K562 (cell line): Measurements from ENCODE around the gene LETM1. TPM values are rescaled to one million over a fixed set of nuclear protein-coding genes. Genes with fewer than 3 reads are reported as not detected.

Source experiments
- ATAC-seq: fragments of 200-7000 bp; cut with Tn5 transposase; 3 replicates; pipeline ENCODE4 v1.9.1; 2020; ENCODE audit warnings: moderate library complexity
- BruUV-seq: library from RNA; stranded (reverse); fragments of 400-500 nt; replicated peaks from 2 replicates; lab custom pipeline; 2021; lab: Mats Ljungman, UMichigan
- CTCF ChIA-PET: fragments of 300-600 bp; formaldehyde crosslinking; extraction: SDS; loops from one replicate; lab custom pipeline; 2021; ENCODE audit warnings: low intra/inter-chr PET ratio; lab: Yijun Ruan, JAX
- POLR2A ChIA-PET: fragments of 300-600, 350-650 bp; sonication (Branson Sonifier 250); formaldehyde crosslinking; extraction: SDS; loops from one replicate; lab custom pipeline; 2021; ENCODE audit warnings: antibody characterized with exemption, inconsistent platforms; lab: Yijun Ruan, JAX
- DNase-seq, 4 experiments: peaks; one replicate each; pipeline versions ENCODE4 v3.0.0 to v3.0.0-alpha.2; 2011 to 2018; ENCODE audit warnings: low spot score in 3 of 4, mixed read lengths in 3 of 4; ENCODE audit errors: extremely low read depth in 1 of 4
- FAIRE-seq: peaks from 2 replicates; lab custom pipeline; 2011; peaks lifted over from hg19 to GRCh38; lab: Jason Lieb, UNC
- H2AFZ ChIP-seq: 2 replicates; pipeline ENCODE4 v1.6.0; 2011; ENCODE audit warnings: low read depth, low read length, control low read depth, inconsistent platforms
- H3K27ac ChIP-seq: fragments of 200-600 bp; 3 replicates; pipeline ENCODE4 v1.8.0; 2011; ENCODE audit warnings: low read depth, mild to moderate bottlenecking, control low read depth, inconsistent platforms, low read length, moderate library complexity, mixed read lengths; ENCODE audit errors: extremely low read depth
- H3K27me3 ChIP-seq, 2 experiments: fragments of 300-600 bp in 1 of 2; 2 replicates in 1 of 2; 3 replicates in 1 of 2; pipeline versions ENCODE4 v1.6.0 to v1.8.0; 2011; ENCODE audit warnings: inconsistent platforms in 2 of 2, low read length in 2 of 2, mild to moderate bottlenecking in 1 of 2, mixed read lengths in 1 of 2, moderate library complexity in 1 of 2; ENCODE audit not compliant: control insufficient read depth in 2 of 2, insufficient read depth in 2 of 2
- H3K36me3 ChIP-seq: fragments of 300-600 bp; 3 replicates; pipeline ENCODE4 v1.8.0; 2011; ENCODE audit warnings: mild to moderate bottlenecking, low read length, inconsistent platforms; ENCODE audit not compliant: control insufficient read depth, insufficient read depth
- H3K4me1 ChIP-seq, 2 experiments: fragments of 200-600 bp in 1 of 2; replicated peaks in 1 of 2; 2 replicates in 1 of 2; 3 replicates in 1 of 2; pipeline versions ENCODE4 v1.5.1 to v1.8.0; 2011; ENCODE audit warnings: inconsistent platforms in 2 of 2, low read length in 2 of 2, mild to moderate bottlenecking in 1 of 2, mixed read lengths in 1 of 2, moderate library complexity in 1 of 2; ENCODE audit not compliant: control insufficient read depth in 2 of 2, insufficient read depth in 2 of 2
- H3K4me2 ChIP-seq: 2 replicates; pipeline ENCODE4 v1.6.1; 2011; ENCODE audit warnings: low read length, control low read depth, inconsistent platforms, mixed read lengths; ENCODE audit not compliant: insufficient read depth
- H3K4me3 ChIP-seq: fragments of 200-600 bp; sonication (generic), shearing (Covaris generic); 2 replicates; pipeline ENCODE4 v1.5.1; 2016; ENCODE audit warnings: control low read depth, inconsistent platforms
- H3K79me2 ChIP-seq: fragments of 200-600 bp; 3 replicates; pipeline ENCODE4 v1.8.0; 2011; ENCODE audit warnings: low read length, inconsistent platforms; ENCODE audit not compliant: control insufficient read depth, insufficient read depth
- H3K9ac ChIP-seq, 2 experiments: 2 replicates each; pipeline versions ENCODE4 v1.6.0 to v1.6.1; 2011; ENCODE audit warnings: low read depth in 2 of 2, low read length in 2 of 2, control low read depth in 1 of 2, inconsistent platforms in 1 of 2, mild to moderate bottlenecking in 1 of 2, mixed read lengths in 1 of 2; ENCODE audit not compliant: insufficient read depth in 1 of 2
- H3K9me1 ChIP-seq: one replicate; pipeline ENCODE4 v1.6.0; 2011; ENCODE audit warnings: inconsistent platforms, mild to moderate bottlenecking, low read length, moderate library complexity; ENCODE audit not compliant: control insufficient read depth, insufficient read depth
- H3K9me3 ChIP-seq: replicated peaks from 2 replicates; pipeline ENCODE4 v1.5.1; 2011; ENCODE audit warnings: low read depth, low read length, inconsistent platforms; ENCODE audit not compliant: control insufficient read depth, insufficient read depth
- H4K20me1 ChIP-seq: replicated peaks from 2 replicates; pipeline ENCODE4 v1.6.1; 2011; ENCODE audit warnings: low read length, inconsistent platforms, mixed read lengths; ENCODE audit not compliant: control insufficient read depth, insufficient read depth
- POLR2G ChIP-seq: fragments of 200-400 bp; formaldehyde crosslinking; IDR thresholded peaks from 2 replicates; pipeline ENCODE4 v1.6.1; 2017; ENCODE audit warnings: low read depth, mild to moderate bottlenecking, antibody characterized with exemption, low read length, moderate library complexity
- WGBS: fragments of 100-300 bp; shearing (Covaris generic); methylation state at CpG from one replicate; pipeline ENCODE4 v1.1.6; 2016; ENCODE audit warnings: low coverage, mixed read lengths; ENCODE audit not compliant: insufficient coverage; ENCODE audit errors: missing lambda C conversion rate; 5-methylcytosine and 5-hydroxymethylcytosine counted together
- in situ Hi-C: fragments of 300-500 bp; cut with MboI; formaldehyde crosslinking; loops from 4 replicates; pipeline ENCODE4 v1.15.0; 2018; ENCODE audit warnings: inconsistent platforms, mixed read lengths
- intact Hi-C: fragments of 100-400 bp; cut with micrococcal nuclease; formaldehyde crosslinking; loops from 2 replicates; pipeline ENCODE4 v1.14.2; 2022
- polyA plus RNA-seq, 8 experiments: library from polyadenylated mRNA; depleted of rRNA in 4 of 8; stranded (reverse) in 5 of 8; unstranded in 3 of 8; fragments of >200 nt; fragmentation: Nextera tagmentation in 2 of 8; fragmentation: Illumina TruSeq in 1 of 8; extraction: Ambion mirVana in 2 of 8; extraction: Trizol in 1 of 8; gene quantifications; 2 replicates each; pipeline versions ENCODE4 v1.2.1 to v1.2.3, GENCODE V29; 2011 to 2014; ENCODE audit warnings: inconsistent platforms in 1 of 8, missing spikeins in 1 of 8
- total RNA-seq, 7 experiments: library from RNA; depleted of rRNA in 6 of 7; stranded (reverse); fragments of >200 nt in 6 of 7; fragmentation: Illumina TruSeq in 2 of 7; extraction: Trizol in 2 of 7; gene quantifications; 2 replicates each; pipeline versions ENCODE4 v1.2.1 to v1.2.3, GENCODE V29; 2011 to 2021; ENCODE audit warnings: low replicate concordance in 1 of 7
- TF ChIP-seq, protein P1 (sequence below): fragments of 150-350 bp; IDR thresholded peaks from 2 replicates; pipeline ENCODE4 v1.6.1; 2014; ENCODE audit warnings: low read depth, mild to moderate bottlenecking, low read length, borderline replicate concordance

The LETM1 gene
- total and polyA plus RNA-seq, 9 of the 15 experiments (the other 6 are each of a cell fraction or from before 2014, with no cell fraction given) = 3.9 to 109 (median 35.0) TPM

- no peaks in the 10 kb centered on the region for H4K20me1 ChIP-seq
- H3K36me3 ChIP-seq = no peaks in the 10 kb centered on the region
- no peak for ATAC-seq
- BruUV-seq = no TSS peak
- H3K9ac ChIP-seq = peak overlapping the region in 1 of 2 experiments; percentile 77; a peak in 2 of 4 replicates
- H3K27me3 ChIP-seq = no peaks in the 10 kb centered on the region
- no peaks in the 10 kb centered on the region for H3K9me3 ChIP-seq
- no peak overlapping the region for H3K27ac ChIP-seq
- peaks cover 6% of the 10 kb centered on the region; the same call in 2 of the 3 replicates for H3K79me2 ChIP-seq
- H3K4me3 ChIP-seq = no peak overlapping the region
- POLR2A ChIA-PET = no interaction called here
- DNase-seq = no peak
- peaks cover 25 to 45% of the 10 kb centered on the region in 2 experiments for H3K4me1 ChIP-seq
- 90% methylated on average over 7 of the region's 7 CpGs for WGBS
- intact Hi-C loops (no loop called here), in situ Hi-C loops (no loop called here)
- no peak overlapping the region for H2AFZ ChIP-seq
- H3K9me1 ChIP-seq = no peaks in the 10 kb centered on the region
- CTCF ChIA-PET = no interaction called here
- H3K4me2 ChIP-seq = no peak overlapping the region
- no peak for FAIRE-seq
- TF ChIP-seq POLR2G = peak; percentile 45
- TF ChIP-seq, protein P1, sequence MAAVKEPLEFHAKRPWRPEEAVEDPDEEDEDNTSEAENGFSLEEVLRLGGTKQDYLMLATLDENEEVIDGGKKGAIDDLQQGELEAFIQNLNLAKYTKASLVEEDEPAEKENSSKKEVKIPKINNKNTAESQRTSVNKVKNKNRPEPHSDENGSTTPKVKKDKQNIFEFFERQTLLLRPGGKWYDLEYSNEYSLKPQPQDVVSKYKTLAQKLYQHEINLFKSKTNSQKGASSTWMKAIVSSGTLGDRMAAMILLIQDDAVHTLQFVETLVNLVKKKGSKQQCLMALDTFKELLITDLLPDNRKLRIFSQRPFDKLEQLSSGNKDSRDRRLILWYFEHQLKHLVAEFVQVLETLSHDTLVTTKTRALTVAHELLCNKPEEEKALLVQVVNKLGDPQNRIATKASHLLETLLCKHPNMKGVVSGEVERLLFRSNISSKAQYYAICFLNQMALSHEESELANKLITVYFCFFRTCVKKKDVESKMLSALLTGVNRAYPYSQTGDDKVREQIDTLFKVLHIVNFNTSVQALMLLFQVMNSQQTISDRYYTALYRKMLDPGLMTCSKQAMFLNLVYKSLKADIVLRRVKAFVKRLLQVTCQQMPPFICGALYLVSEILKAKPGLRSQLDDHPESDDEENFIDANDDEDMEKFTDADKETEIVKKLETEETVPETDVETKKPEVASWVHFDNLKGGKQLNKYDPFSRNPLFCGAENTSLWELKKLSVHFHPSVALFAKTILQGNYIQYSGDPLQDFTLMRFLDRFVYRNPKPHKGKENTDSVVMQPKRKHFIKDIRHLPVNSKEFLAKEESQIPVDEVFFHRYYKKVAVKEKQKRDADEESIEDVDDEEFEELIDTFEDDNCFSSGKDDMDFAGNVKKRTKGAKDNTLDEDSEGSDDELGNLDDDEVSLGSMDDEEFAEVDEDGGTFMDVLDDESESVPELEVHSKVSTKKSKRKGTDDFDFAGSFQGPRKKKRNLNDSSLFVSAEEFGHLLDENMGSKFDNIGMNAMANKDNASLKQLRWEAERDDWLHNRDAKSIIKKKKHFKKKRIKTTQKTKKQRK = no peak
- TF ChIP-seq, all 486 proteins: peak for 1
These were observed 10.3 kb upstream of the LETM1 start for GRCh38 chr4:1866189-1866661.
